Putamen (tissue), 1 donor: ENCODE measurements around the gene SH3BP5.
"Not testable (repeated sequence)": the region's sequence is repeated elsewhere in the genome, so short reads cannot be mapped to it uniquely, and the experiment has no call there.

Experiments used
- DNase-seq: peaks from one replicate; pipeline ENCODE4 v3.0.0-alpha.2; 2016; ENCODE audit warnings: low spot score

Gene SH3BP5

GRCh38 chr3:15332405-15333098, at the start of gene SH3BP5:
Gene SH3BP5, minus strand, starts transcription at chr3:15332586. Its CDS starts 178 bp downstream, at chr3:15332408.
- DNase-seq: peak; percentile 67

- no peak for DNase-seq
Measured at GRCh38 chr3:15380980-15381890, 48.8 kb upstream of the SH3BP5 start.

- DNase-seq: peak; percentile 94
Measured at GRCh38 chr3:15377961-15378791, 45.8 kb upstream of the SH3BP5 start.

GRCh38 chr3:15375461-15376000, 43.1 kb upstream of the SH3BP5 start:
- no peak for DNase-seq

- DNase-seq: no peak
Measured at GRCh38 chr3:15372918-15373317, 40.5 kb upstream of the SH3BP5 start.

GRCh38 chr3:15368561-15369135, 36.3 kb upstream of the SH3BP5 start:
- DNase-seq: no peak

GRCh38 chr3:15367059-15367458, 34.7 kb upstream of the SH3BP5 start:
- DNase-seq: no peak

- not testable (repeated sequence) for DNase-seq
Measured at GRCh38 chr3:15364078-15364477, 31.7 kb upstream of the SH3BP5 start.

GRCh38 chr3:15361494-15362214, 29.3 kb upstream of the SH3BP5 start:
- no peak for DNase-seq

GRCh38 chr3:15360788-15361493, 28.6 kb upstream of the SH3BP5 start:
- no peak for DNase-seq

GRCh38 chr3:15359677-15360397, 27.5 kb upstream of the SH3BP5 start:
- no peak for DNase-seq

GRCh38 chr3:15356651-15357061, 24.3 kb upstream of the SH3BP5 start:
- DNase-seq: not testable (repeated sequence)

GRCh38 chr3:15356176-15356575, 23.8 kb upstream of the SH3BP5 start:
- no peak for DNase-seq

GRCh38 chr3:15355086-15355485, 22.7 kb upstream of the SH3BP5 start:
- DNase-seq: no peak

GRCh38 chr3:15354485-15354884, 22.1 kb upstream of the SH3BP5 start:
- DNase-seq: no peak

- no peak for DNase-seq
Measured at GRCh38 chr3:15350141-15350540, 17.8 kb upstream of the SH3BP5 start.

GRCh38 chr3:15349438-15349837, 17.1 kb upstream of the SH3BP5 start:
- DNase-seq: not testable (repeated sequence)

- no peak for DNase-seq
Measured at GRCh38 chr3:15348246-15348645, 15.9 kb upstream of the SH3BP5 start.

- no peak for DNase-seq
Measured at GRCh38 chr3:15347737-15348110, 15.3 kb upstream of the SH3BP5 start.
